Fibroblast of lung (primary cell): Measurements from ENCODE around the gene PHGDH.

ENCODE experiments used
- CTCF ChIP-seq, 2 donors: IDR thresholded peaks in 1 of 2; conservative IDR thresholded peaks in 1 of 2; 1 replicate in 1 of 2; 2 replicates in 1 of 2; pipeline ENCODE4 v1.5.1; 2011 to 2012; ENCODE audit warnings: low read length in 2 of 2, control low read depth in 1 of 2, inconsistent platforms in 1 of 2, low read depth in 1 of 2, mild to moderate bottlenecking in 1 of 2
- EZH2 ChIP-seq: IDR thresholded peaks from 2 replicates; pipeline ENCODE4 v1.5.1; 2012; ENCODE audit warnings: low read length, control low read depth, mild to moderate bottlenecking; ENCODE audit errors: missing control alignments

GRCh38 chr1:119674111-119674526, 37.6 kb upstream of the PHGDH start:
- TF ChIP-seq CTCF (conservative IDR thresholded peaks at IDR 0.05 in 1 of 2, IDR thresholded peaks at IDR 0.05 in 1 of 2; ENCODE audit: low read depth in 1 of 2, low read length in 2 of 2) (no peak), EZH2 (no peak)
